Heart left ventricle (tissue), 16 donors: ENCODE measurements around the gene NEDD9. TPM values are rescaled to one million over a fixed set of nuclear protein-coding genes. Genes with fewer than 3 reads are reported as not detected.

Source experiments
- ATAC-seq, 4 donors: fragments of 200-7000 bp; cut with Tn5 transposase; one replicate each; pipeline ENCODE4 v1.9.1; 2020 to 2022; ENCODE audit warnings: moderate library complexity in 4 of 4, mild to moderate bottlenecking in 3 of 4, moderate number of reproducible peaks in 1 of 4
- DNase-seq, 5 donors: peaks; one replicate each; pipeline ENCODE4 v3.0.0-alpha.2; 2020
- H3K27ac ChIP-seq, 12 donors: fragments of 200-600 bp; sonication (generic) in 4 of 12; one replicate each; pipeline versions ENCODE4 v1.5.0 to v1.8.0; 2016 to 2022; ENCODE audit warnings: mild to moderate bottlenecking in 2 of 12
- H3K27me3 ChIP-seq, 9 donors: fragments of 200-600 bp; sonication (generic) in 2 of 9; one replicate each; pipeline versions ENCODE4 v1.5.1 to v1.8.0; 2016 to 2022; ENCODE audit warnings: mild to moderate bottlenecking in 3 of 9
- H3K36me3 ChIP-seq, 9 donors: fragments of 200-600 bp; sonication (generic) in 2 of 9; one replicate each; pipeline versions ENCODE4 v1.5.0 to v1.8.0; 2018 to 2022; ENCODE audit warnings: mild to moderate bottlenecking in 2 of 9
- H3K4me1 ChIP-seq, 12 donors: fragments of 200-600 bp; sonication (generic) in 4 of 12; one replicate each; pipeline versions ENCODE4 v1.5.0 to v1.8.0; 2016 to 2022; ENCODE audit warnings: mild to moderate bottlenecking in 3 of 12
- H3K4me3 ChIP-seq, 12 donors: fragments of 200-600 bp; sonication (generic) in 4 of 12; one replicate each; pipeline versions ENCODE4 v1.5.0 to v1.8.0; 2017 to 2022; ENCODE audit warnings: mild to moderate bottlenecking in 9 of 12, moderate library complexity in 4 of 12
- H3K9me3 ChIP-seq, 12 donors: fragments of 200-600 bp; sonication (generic) in 4 of 12; one replicate each; pipeline versions ENCODE4 v1.5.0 to v1.8.0; 2016 to 2022; ENCODE audit warnings: mild to moderate bottlenecking in 1 of 12
- CTCF ChIP-seq, 12 donors: fragments of 200-600 bp; sonication (generic) in 4 of 12; IDR thresholded peaks; one replicate each; pipeline versions ENCODE4 v1.5.0 to v1.8.0; 2018 to 2022; ENCODE audit warnings: antibody characterized with exemption in 12 of 12, mild to moderate bottlenecking in 5 of 12
- POLR2A ChIP-seq, 2 donors: fragments of 450-650 bp; IDR thresholded peaks; one replicate each; pipeline ENCODE4 v1.6.1; 2017; ENCODE audit warnings: antibody characterized with exemption in 2 of 2, mild to moderate bottlenecking in 2 of 2, moderate library complexity in 2 of 2
- WGBS, 4 donors: extraction: QIAGEN DNeasy Blood & Tissue Kit in 2 of 4; methylation state at CpG; one replicate each; pipeline versions ENCODE4 v1.1.5 to v1.1.7; 2013 to 2018; 5-methylcytosine and 5-hydroxymethylcytosine counted together
- intact Hi-C, 10 donors: fragments of 100-400 bp; cut with DNase I; formaldehyde crosslinking; loops; one replicate each; pipeline versions ENCODE4 v1.11.1 to v1.14.2; 2022
- polyA plus RNA-seq, 2 donors: library from polyadenylated mRNA; stranded (reverse); fragments of 200-250 nt; gene quantifications; one replicate each; pipeline ENCODE4 v1.2.3, GENCODE V29; 2013
- total RNA-seq, 9 donors: library from RNA; depleted of rRNA in 2 of 9; stranded (reverse); fragments of >200 nt in 2 of 9; fragmentation: NEBNext Ultra II Directional in 3 of 9; extraction: Animal tissue kit (Norgen Biotek cat#: 25700) in 3 of 9; gene quantifications; one replicate each; pipeline versions ENCODE4 v1.1.0 to v1.2.4, GENCODE V29; 2016 to 2023
- donor health status: ischemic (EF 13 %, LVEDD 7.1; RV severe dilation, severe dysfunction).
- donor health status: healthy with polysubstance abuse.
- donor health status: DM: no; HTN: yes; CAD: no.
- donor health status: DM: no; HTN: no; CAD: no.
- donor health status: ischemic (EF 25% LVEDD 6.9; RV normal size, moderate dysfunction).
- donor health status: ischemic (EF 25% LVEDD 5.7; RV mildly dilated, moderate dysfunction).
- donor health status: healthy.
- donor health status: DM: yes; HTN: yes; CAD: no.
- donor health status: ischemic (EF 35%, LVEDD 5.7; RV mildly dilated, moderate dysfunction).
- donor health status: nonischemic (EF 11% LVEDD 7.7; RV severe dilation, severe dysfunction).
- donor health status: DM: yes; HTN: yes; CAD: no.
- donor health status: PGD.
- donor health status: ischemic (EF 29% LVEDD 5.4; RV normal size, mild dysfunction).
- donor health status: nonischemic (EF 23%, LVEDD 6.1; RV moderate dilation, normal function).

The NEDD9 gene
- total and polyA plus RNA-seq, 11 donors, result 10.2 to 55.7 (median 20.9) TPM

GRCh38 chr6:11214084-11214833 lies 18.2 kb downstream of the NEDD9 start:
- DNase-seq (peak in 1 of 5 donors; percentile 62), ATAC-seq (peak; percentile 23 to 73 (median 61))
- 35 to 44% (median 41%) methylated on average over 16 of the region's 16 CpGs for WGBS, 4 donors
- H3K4me1 ChIP-seq, result peaks cover 14 to 100% (median 96%) of the 10 kb centered on the region in 12 donors
- H3K4me3 ChIP-seq, result peak overlapping the region in 1 of 12 donors; percentile 9
- H3K27me3 ChIP-seq, result no peaks in the 10 kb centered on the region
- H3K9me3 ChIP-seq, result no peaks in the 10 kb centered on the region
- intact Hi-C loops, result loop anchor here in 1 of 10 donors (10.0 kb wide), 1 partner anchor 151 kb away; no protein-coding TSS in a partner anchor
- H3K27ac ChIP-seq, result peak overlapping the region; percentile 60 to 93 (median 80)
- H3K36me3 ChIP-seq, result peaks cover 0 to 31% (median 10%) of the 10 kb centered on the region in 9 donors
- TF ChIP-seq POLR2A (IDR thresholded peaks at IDR 0.05) (no peak), CTCF (IDR thresholded peaks at IDR 0.05) (no peak)

- intact Hi-C loops, result loop anchor here in 1 of 10 donors (10.0 kb wide), 1 partner anchor 151 kb away; no protein-coding TSS in a partner anchor
- Histone ChIP-seq H3K36me3 (peaks cover 0 to 35% (median 12%) of the 10 kb centered on the region in 9 donors), H3K27ac (peak overlapping the region; percentile 60 to 93 (median 80)), H3K4me1 (peaks cover 14 to 100% (median 95%) of the 10 kb centered on the region in 12 donors), H3K9me3 (no peaks in the 10 kb centered on the region), H3K4me3 (no peak overlapping the region), H3K27me3 (no peaks in the 10 kb centered on the region)
- peak in 2 of 4 donors; percentile 2 to 31 for ATAC-seq
- DNase-seq, result no peak
- WGBS, 4 donors, result 49 to 61% (median 53%) methylated on average over 12 of the region's 12 CpGs
- TF ChIP-seq POLR2A (IDR thresholded peaks at IDR 0.05), result no peak
- TF ChIP-seq CTCF (IDR thresholded peaks at IDR 0.05), result no peak
Observed at GRCh38 chr6:11213422-11214021, 18.9 kb downstream of the NEDD9 start.

GRCh38 chr6:11212664-11213063 lies 19.8 kb downstream of the NEDD9 start:
- DNase-seq (peak in 4 of 5 donors; percentile 44 to 64 (median 52)), ATAC-seq (peak in 3 of 4 donors; percentile 62 to 73 (median 63))
- Histone ChIP-seq H3K9me3 (no peaks in the 10 kb centered on the region), H3K27ac (peak overlapping the region; percentile 47 to 93 (median 80)), H3K36me3 (peaks cover 0 to 43% (median 12%) of the 10 kb centered on the region in 9 donors), H3K4me1 (peaks cover 12 to 100% (median 90%) of the 10 kb centered on the region in 12 donors), H3K27me3 (no peaks in the 10 kb centered on the region), H3K4me3 (no peak overlapping the region)
- intact Hi-C loops, result loop anchor here in 1 of 10 donors (10.0 kb wide), 1 partner anchor 152 kb away; no protein-coding TSS in a partner anchor
- TF ChIP-seq CTCF (IDR thresholded peaks at IDR 0.05) (no peak), POLR2A (IDR thresholded peaks at IDR 0.05) (no peak)
- 40 to 44% (median 41%) methylated on average over 4 of the region's 4 CpGs for WGBS, 4 donors

GRCh38 chr6:11211254-11211653 lies 21.2 kb downstream of the NEDD9 start:
- Histone ChIP-seq H3K36me3 (peaks cover 0 to 48% (median 15%) of the 10 kb centered on the region in 9 donors), H3K27ac (peak overlapping the region in 11 of 12 donors; percentile 47 to 93 (median 80)), H3K4me1 (peaks cover 12 to 100% (median 90%) of the 10 kb centered on the region in 12 donors), H3K27me3 (no peaks in the 10 kb centered on the region), H3K4me3 (no peak overlapping the region), H3K9me3 (no peaks in the 10 kb centered on the region)
- ATAC-seq, result peak in 1 of 4 donors; percentile 1
- 52 to 64% (median 61%) methylated on average over 2 of the region's 2 CpGs for WGBS, 4 donors
- TF ChIP-seq CTCF (IDR thresholded peaks at IDR 0.05) (no peak), POLR2A (IDR thresholded peaks at IDR 0.05) (no peak)
- DNase-seq, result no peak
- intact Hi-C loops, result loop anchor here in 1 of 10 donors (10.0 kb wide), 1 partner anchor 154 kb away; no protein-coding TSS in a partner anchor
